Activated T-cell treated with anti-CD3 and anti-CD28 coated beads, Interleukin-2, amount 50 U/mL, for 48 hours (primary cell): ENCODE results near the gene MRPL48.
"Not testable (repeated sequence)": the region's sequence is repeated elsewhere in the genome, so short reads cannot be mapped to it uniquely, and the experiment has no call there.

Source experiments
- DNase-seq, 2 experiments: peaks; one replicate each; pipeline ENCODE4 v3.0.0-alpha.2; 2020

The MRPL48 gene

DNA sequence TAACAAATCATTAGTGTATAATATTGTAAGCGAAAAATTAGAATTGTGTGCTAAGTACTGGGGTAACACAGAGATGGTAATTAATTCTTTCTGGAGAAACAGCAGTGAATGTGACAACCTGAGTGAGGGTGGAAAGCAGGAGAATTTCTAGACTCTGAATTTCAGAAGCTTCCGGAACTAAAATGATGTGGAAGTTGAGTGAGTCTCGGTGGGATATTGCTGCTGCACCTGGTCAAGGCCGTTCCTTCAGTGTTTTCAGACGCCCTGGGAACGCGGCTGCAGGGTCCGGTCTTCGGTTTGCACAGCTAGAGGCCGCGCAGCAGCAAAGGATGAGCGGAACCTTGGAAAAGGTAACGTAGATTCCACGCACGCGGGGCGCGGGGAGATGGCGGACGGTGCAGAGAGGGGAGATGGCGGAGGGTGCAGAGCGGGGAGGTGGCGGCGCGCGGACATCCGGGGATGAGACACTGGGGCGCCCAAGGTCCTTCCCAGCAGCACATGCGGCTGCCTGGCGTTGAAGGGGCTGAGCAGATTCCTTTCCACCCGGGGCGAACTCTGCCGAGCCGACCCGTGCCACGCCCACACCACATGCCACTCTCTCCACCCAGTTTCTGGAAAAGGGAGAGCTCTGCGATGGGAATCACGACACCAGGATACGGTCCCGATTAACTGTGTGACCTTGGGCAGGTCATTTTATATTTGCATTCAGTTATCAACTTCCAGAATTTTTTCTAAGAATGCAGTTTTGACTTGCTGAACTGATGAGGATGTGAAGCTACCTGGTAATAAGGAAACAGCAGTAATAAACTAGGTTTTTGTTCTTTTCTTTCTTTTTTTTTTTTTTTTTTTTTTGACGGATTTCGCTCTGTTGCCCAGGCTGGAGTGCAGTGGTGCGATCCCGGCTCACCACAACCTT is at the start of gene MRPL48:
Gene MRPL48, plus strand, starts transcription at position 232 of the 916 bp plus-strand sequence. Its CDS starts 98 bp downstream, at position 330.
- DNase-seq, result peak; percentile 91 to 94

GRCh38 chr11:73743045-73743444 is 44.6 kb upstream of the MRPL48 start:
- no peak for DNase-seq

- no peak for DNase-seq
Measured at GRCh38 chr11:73746701-73747100, 41.0 kb upstream of the MRPL48 start.

- no peak for DNase-seq
Measured at GRCh38 chr11:73747762-73748161, 39.9 kb upstream of the MRPL48 start.

DNA sequence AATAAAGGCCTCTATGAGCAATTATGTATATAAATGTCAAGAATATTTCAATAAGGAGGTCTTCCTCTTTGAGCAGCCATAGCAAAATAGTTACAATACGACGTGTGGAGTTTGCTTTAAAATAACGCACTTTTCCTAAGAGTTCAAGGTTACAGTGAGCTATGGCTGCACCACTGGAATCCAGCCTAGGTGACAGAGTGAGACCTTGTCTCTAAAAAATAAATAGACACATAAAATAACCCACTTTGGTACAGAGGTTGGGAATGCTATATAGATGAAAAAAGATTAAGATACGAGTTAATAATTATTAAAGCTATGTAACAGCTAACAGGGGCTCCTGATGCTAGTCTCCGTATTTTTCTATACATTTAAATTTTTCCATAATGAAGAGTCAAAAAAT is 39.4 kb upstream of the MRPL48 start:
- no peak for DNase-seq

- no peak for DNase-seq
Measured at GRCh38 chr11:73749118-73749517, 38.6 kb upstream of the MRPL48 start.

GRCh38 chr11:73750228-73750627 is 37.4 kb upstream of the MRPL48 start:
- DNase-seq, result no peak

DNA sequence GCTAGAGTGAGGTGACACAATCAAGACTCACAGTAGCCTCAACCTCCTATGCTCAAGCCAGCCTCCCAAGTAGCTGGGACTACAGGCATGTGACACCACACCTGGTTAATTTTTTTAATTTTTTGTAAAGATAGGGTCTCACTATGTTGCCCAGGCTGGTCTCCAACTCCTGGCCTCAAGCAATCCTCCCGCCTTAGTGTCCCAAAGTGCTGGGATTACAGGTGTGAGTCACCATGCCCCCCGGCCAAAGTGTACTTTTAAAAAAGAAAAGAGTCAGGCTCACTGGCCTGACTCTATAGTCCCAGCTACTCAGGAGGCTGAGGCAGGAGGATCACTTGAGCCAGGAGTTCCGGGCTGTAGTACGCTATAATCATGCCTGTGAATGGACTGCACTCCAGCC is 36.8 kb upstream of the MRPL48 start:
- not testable (repeated sequence) for DNase-seq

- no peak for DNase-seq
Measured at GRCh38 chr11:73752216-73752867, 35.3 kb upstream of the MRPL48 start.

DNA sequence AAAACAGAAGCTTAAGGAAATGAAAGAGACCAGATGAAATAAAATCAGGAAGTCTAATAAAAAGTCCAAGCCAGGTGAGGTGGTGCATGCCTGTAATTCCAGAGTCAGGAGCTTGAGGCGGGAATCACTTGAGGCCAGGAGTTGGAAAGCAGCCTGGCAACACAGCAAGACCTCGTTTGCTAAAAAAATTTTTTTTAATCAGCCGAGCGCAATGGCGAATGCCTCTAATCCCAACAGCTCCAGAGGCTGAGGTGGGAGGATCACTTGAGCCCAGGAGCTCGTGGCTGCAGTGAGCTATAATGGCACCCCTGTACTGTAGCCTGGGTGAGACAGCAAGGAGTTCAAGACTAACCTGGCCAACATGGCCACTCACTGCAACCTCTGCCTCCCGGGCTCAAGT is 34.8 kb upstream of the MRPL48 start:
- no peak for DNase-seq

DNA sequence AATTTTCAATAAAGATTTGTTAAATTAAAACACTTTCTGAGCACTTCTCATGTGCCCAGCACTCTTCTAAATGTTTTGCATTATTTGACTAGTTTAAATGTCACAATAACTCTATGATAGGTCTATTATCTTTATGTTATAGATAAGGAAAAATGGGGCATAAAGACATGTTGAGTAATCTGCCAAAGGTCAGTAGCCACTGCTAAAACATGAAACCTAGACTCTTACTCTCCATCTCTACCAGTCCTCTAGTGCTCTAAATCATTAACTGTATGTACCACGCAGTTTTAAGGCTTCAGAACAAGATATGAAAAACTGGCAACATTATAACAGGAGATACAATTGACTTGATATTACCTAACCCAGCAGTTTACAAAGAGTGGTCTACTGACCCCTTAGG is 33.7 kb upstream of the MRPL48 start:
- DNase-seq, result no peak

GRCh38 chr11:73755670-73756069 is 32.0 kb upstream of the MRPL48 start:
- DNase-seq, result no peak

DNA sequence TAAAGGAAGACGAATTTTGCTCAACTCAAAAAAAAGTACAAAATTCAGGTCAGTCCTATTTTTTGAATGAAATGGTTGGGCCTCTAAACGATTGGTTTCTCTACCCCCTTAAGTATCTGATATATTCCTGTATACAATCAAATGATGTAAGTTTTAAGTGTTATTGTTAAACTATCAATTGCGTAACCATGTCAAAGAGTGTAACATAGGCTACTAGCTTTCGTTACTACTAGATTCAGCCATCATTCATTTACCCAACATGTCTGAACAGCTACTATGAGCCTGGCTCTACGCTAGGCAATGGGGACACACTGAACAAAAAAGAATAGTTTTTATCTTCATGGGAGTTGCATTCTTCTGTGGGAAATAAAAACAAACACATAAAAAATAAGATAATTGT is 30.1 kb upstream of the MRPL48 start:
- no peak for DNase-seq

- DNase-seq, result no peak
Measured at GRCh38 chr11:73758451-73758850, 29.2 kb upstream of the MRPL48 start.

- peak in 1 of 2 experiments; percentile 35 for DNase-seq
Measured at GRCh38 chr11:73759610-73760134, 28.0 kb upstream of the MRPL48 start.

DNA sequence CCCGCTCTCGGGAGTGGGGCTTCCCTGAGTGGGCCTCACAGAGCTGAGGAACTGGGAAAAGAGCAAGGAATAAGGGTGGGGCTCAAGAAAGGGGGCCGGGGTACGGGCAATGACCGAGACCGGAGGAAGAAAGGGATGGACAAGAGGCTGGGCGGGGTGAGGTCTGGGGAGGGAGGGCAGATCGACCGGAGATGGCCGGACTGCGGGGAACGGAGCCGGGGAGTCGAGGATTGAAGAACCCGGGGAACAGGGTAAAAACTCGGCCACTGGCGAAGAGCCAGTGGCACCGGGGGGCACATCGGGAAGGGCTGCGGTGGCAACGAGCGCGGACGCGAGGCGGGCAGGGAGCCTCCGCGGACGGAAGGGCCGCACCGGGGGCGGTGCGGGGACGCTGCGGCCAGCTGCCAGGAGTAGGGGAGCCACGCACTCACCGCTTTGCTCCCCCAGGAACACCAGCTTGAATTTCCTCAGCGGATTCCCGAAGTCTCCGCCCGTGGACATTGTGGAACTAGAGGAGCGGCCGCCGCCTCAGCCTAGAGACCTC is 27.5 kb upstream of the MRPL48 start:
- DNase-seq, result peak in 1 of 2 experiments; percentile 32

DNA sequence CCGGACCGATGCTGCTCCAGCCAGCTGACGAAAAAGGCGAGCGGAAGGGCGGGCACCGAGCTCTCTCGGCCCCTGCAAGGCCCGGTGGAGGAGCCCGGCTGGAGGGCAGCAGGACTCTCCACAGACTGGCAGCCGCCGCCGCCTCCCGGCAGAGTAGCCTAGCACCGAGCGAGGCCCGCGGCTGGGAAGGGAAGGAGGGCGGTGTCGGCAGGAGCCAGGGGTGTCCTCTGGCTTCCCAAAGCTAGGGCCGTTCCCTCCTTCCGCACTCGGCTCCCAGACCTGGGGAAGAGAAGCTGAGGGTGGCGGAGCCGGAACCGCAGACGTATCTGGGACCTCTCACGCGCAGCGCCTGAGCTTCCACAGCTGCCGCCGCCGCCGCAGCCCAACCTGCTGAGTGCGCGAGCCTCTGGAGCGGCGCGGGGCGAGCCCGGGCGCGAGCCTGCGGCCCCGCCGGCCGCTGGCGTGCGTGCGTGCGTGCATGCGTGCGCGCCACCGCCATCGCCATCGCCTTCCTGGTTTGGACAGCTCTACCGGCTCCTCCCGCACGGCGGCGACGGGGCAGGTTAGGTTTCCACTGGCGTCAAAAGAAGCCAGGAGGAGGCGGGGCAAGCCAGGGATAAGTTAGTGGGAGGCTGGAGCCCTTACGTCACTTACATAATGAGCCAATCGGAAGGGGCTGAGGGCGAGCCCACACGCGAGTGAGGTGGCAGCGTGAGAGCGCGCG is 26.8 kb upstream of the MRPL48 start, which contains the start of gene RAB6A:
Gene RAB6A, minus strand, starts transcription at position 396 of the 724 bp plus-strand sequence. CDS start 439 bp downstream, outside the sequence.
- DNase-seq, result peak; percentile 98 to 100

DNA sequence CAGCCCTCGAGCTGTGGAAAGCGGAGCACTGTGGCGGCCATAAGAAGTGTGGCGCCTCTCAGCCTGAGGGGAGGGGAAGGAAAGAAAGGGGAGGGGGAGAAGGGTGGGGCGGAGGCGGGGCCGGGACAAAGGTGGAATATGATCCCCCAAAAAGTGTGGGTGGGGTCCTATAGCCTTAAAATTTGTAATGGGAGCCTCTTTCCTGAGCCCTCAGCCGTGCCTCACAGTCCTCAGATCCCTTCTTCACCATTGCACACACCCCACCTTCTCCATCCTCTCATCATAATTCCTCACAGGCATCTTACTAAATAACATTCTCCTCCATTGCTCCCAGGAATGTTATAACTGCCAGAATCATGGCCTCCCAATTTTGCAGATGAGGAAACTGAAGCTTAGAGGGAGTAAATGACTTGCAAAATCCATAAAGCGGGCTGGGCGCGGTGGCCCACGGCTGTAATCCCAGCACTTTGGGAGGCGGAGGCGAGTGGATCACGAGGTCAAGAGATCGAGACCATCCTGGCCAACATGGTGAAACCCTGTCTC is 26.2 kb upstream of the MRPL48 start:
- no peak for DNase-seq

DNA sequence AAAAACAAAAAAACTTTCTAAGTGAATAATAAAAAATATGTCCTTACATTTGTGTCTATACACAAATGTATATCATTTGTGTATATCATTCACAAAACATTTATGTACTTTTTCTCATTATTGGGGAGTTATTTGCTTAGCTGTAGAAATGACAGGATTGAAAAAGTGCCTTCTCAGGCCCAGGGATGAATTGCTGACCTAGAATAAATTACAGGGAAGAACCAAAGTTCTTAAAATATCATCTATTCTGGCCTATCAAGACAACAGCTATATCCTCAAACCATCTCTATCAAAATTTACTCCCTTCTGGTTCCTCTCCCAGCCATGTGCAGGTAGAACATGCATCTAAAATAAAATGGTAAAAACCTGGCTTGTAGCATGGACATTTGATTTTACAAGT is 24.9 kb upstream of the MRPL48 start:
- DNase-seq, result no peak

- no peak for DNase-seq
Measured at GRCh38 chr11:73766763-73767162, 20.9 kb upstream of the MRPL48 start.

- not testable (repeated sequence) for DNase-seq
Measured at GRCh38 chr11:73770811-73771210, 16.9 kb upstream of the MRPL48 start.
